Activated naive CD4-positive, alpha-beta T cell treated with anti-CD3 and anti-CD28 coated beads, Interleukin-2, amount 10 ng/mL, durations not matched to agents 7 days and 5 days (primary cell): ENCODE measurements around the gene OTOF.
"Not testable (repeated sequence)": the region's sequence is repeated elsewhere in the genome, so short reads cannot be mapped to it uniquely, and the experiment has no call there.

Experiments
- CTCF ChIA-PET: fragments of 350-600 bp; sonication (Branson Sonifier 250); formaldehyde crosslinking; loops from one replicate; lab custom pipeline; 2021; ENCODE audit warnings: antibody characterized with exemption; lab: Charles Lee
- DNase-seq: peaks from one replicate; pipeline ENCODE4 v3.0.0-alpha.2; 2020
- H3K27ac Mint-ChIP-seq: one replicate; pipeline ENCODE4 v1.8.0; 2021; ENCODE audit warnings: mild to moderate bottlenecking, moderate library complexity, mixed read lengths
- H3K27me3 Mint-ChIP-seq: one replicate; pipeline ENCODE4 v1.8.0; 2021; ENCODE audit warnings: mild to moderate bottlenecking, mixed read lengths
- H3K36me3 Mint-ChIP-seq: one replicate; pipeline ENCODE4 v1.8.0; 2021; ENCODE audit warnings: mixed read lengths
- H3K4me1 Mint-ChIP-seq: one replicate; pipeline ENCODE4 v1.8.0; 2021; ENCODE audit warnings: mixed read lengths
- H3K4me3 Mint-ChIP-seq: one replicate; pipeline ENCODE4 v1.8.0; 2021; ENCODE audit warnings: mild to moderate bottlenecking, moderate library complexity, mixed read lengths
- H3K9me3 Mint-ChIP-seq: one replicate; pipeline ENCODE4 v1.8.0; 2021; ENCODE audit warnings: mixed read lengths

Gene OTOF

DNA sequence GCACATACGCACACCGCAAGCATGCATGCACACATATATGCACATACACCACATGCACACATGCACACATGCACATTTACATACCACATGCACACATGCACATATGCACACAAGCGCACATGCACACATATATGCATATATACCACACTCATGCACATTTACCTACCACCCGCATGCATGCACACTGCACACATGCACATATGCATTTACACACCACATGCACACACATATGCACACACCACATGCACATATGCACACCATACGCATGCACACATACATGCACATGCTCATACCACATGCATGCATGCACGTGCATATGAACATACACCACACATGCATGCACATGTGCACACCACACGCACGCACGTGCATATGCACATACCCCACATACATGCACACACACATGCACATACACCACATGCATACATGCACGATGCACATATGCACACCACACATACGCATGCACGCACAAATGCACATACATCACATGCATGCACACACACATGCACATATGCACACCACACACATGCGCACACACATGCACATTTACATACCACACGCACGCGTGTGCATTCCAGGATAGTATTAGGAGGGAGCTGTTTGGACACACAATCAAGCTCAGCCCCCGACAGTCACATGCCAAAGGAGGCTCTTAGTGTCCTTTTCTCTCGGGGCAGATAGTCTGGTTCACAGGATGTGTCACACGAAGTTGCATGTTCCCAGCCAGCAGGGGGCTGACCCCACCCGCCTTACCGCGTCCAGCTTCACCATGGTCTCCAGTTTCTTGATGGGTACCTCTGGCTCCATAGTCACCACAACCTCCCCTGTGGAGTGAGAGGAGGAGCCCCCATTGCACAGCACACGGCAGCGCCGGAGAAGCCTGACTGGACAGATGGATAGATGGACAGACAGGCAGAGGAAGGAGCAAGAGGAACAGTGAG, 5.9 kb downstream of the OTOF start:
- Mint-ChIP-seq H3K4me1 (no peaks in the 10 kb centered on the region), H3K4me3 (no peak overlapping the region), H3K27me3 (no peaks in the 10 kb centered on the region), H3K27ac (no peak overlapping the region), H3K9me3 (peaks cover 11% of the 10 kb centered on the region), H3K36me3 (no peaks in the 10 kb centered on the region)
- DNase-seq: no peak
- CTCF ChIA-PET: interaction anchor here (0.5 to 1.4 kb wide), 2 partner anchors 106 to 484 kb away, joined by 3 to 5 read pairs; no protein-coding TSS in a partner anchor

DNA sequence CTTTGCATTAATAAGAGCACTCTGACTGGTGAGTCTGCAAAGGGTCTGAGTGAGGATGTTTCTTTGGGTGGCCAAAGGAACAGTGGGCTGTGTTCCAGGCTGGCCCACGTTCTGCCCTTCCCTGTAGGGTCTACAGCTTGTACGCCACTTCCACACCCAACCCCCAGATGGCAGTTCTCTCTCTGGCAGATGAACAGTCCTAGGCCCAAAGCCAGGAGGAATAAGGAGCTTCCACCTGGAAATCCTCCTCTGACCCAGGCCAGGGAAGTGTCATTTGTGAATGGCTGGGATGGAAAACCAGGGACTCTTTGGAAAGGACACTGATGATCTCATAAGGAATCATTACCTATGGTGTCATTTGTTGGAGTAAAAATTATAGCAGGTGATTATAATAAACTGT, 6.6 kb downstream of the OTOF start:
- Mint-ChIP-seq H3K36me3 (no peaks in the 10 kb centered on the region), H3K9me3 (peaks cover 11% of the 10 kb centered on the region), H3K4me1 (no peaks in the 10 kb centered on the region), H3K27ac (no peak overlapping the region), H3K4me3 (no peak overlapping the region), H3K27me3 (no peaks in the 10 kb centered on the region)
- DNase-seq: no peak
- CTCF ChIA-PET: interaction anchor here (1.8 kb wide), 1 partner anchor 155 kb away, joined by 4 read pairs; no protein-coding TSS in a partner anchor

DNA sequence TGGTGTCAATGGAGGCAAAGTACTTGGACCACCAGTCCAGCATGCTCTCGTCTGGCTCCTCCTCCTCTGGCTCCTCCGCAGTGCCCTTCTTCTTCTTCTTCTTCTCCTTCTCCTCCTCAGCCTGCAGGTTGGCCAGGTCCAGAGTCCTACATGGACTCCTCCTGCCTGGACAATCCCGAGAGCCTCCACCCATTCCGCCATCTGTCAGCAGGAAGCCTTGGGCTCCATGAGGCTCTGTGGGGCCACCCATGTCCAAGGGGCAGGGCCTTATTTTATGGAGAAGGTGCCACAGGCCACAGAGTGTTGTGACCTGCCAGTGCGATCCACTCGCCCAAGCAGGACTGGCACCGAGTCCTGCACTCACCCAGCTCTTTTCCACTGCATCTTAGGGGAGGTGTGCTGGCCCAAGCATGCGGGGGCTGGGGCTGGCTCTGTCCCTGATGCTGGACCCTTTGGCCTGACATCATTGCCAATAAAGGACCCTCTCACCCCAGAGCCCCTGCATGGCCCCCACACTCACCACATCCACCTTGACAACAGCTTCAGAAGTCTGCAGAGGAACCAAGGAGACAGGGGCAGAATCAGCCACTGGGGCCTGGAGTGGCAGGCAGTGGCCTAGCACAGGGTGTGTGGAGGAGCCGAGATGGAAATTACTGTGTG, 7.2 kb downstream of the OTOF start:
- H3K4me1 Mint-ChIP-seq: no peaks in the 10 kb centered on the region
- H3K36me3 Mint-ChIP-seq: no peaks in the 10 kb centered on the region
- no peak overlapping the region for H3K4me3 Mint-ChIP-seq
- CTCF ChIA-PET: interaction anchor here (0.8 to 1.8 kb wide), 2 partner anchors 32 to 154 kb away, joined by 3 to 4 read pairs; no protein-coding TSS in a partner anchor
- H3K27ac Mint-ChIP-seq: no peak overlapping the region
- DNase-seq: no peak
- no peaks in the 10 kb centered on the region for H3K27me3 Mint-ChIP-seq
- H3K9me3 Mint-ChIP-seq: peaks cover 11% of the 10 kb centered on the region

DNA sequence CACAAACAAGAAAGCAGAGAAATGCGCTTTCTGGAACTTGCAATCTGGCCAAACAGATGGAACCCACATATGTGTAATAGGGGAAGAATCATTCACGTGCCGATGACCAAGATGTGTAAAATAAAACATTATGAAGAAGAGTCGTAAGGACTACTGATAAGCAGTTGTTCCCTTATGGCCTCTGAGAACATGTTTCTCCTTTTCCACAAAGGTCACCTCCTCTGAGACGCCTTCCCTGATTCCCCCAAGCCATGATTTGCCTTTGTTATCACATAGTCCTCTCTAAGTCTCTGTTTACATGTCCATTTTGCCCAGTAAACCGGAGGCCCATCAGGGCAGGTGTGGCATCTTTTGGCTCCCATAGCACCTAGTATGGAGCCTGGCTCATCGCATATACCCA, 8.0 kb downstream of the OTOF start:
- H3K9me3 Mint-ChIP-seq: peaks cover 11% of the 10 kb centered on the region
- DNase-seq: no peak
- no peaks in the 10 kb centered on the region for H3K4me1 Mint-ChIP-seq
- no peak overlapping the region for H3K27ac Mint-ChIP-seq
- CTCF ChIA-PET: interaction anchor here (0.8 to 1.8 kb wide), 4 partner anchors 19 to 153 kb away, joined by 3 to 4 read pairs (median 3); no protein-coding TSS in a partner anchor
- no peaks in the 10 kb centered on the region for H3K36me3 Mint-ChIP-seq
- no peak overlapping the region for H3K4me3 Mint-ChIP-seq
- no peaks in the 10 kb centered on the region for H3K27me3 Mint-ChIP-seq

DNA sequence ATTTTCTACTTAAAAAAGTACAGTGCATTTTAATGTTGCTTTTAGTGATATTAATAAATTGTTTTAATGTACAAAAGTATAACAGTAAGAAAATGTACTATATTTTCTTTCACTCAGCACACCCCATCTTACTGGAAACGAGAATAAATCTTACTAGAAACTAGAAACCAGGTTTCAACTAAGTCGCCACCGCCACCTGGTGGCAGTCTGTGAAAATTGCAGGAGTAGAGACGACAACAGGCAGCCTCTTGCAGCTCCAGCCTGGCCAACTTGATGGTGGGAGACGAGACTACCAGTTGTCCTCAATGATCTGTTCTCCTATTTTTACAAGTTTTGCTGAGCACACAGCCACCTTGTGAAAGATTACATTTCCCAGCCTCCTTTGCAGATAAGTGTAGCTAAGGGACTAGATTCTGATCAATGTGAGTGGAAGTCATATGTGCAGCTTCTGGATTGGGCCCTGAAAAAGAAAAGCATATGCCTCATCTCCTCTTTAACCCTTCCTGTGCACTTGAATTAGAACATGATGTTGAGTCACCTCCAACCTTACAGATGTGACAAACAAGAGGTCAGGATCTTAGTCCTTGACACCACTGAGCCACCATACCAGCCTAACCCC, 8.7 kb downstream of the OTOF start:
- CTCF ChIA-PET: interaction anchor here (0.6 to 1.8 kb wide), 10 partner anchors 8 to 872 kb away, joined by 3 to 6 read pairs (median 3); partner anchors contain the start of gene OTOF
- no peak overlapping the region for H3K27ac Mint-ChIP-seq
- H3K27me3 Mint-ChIP-seq: no peaks in the 10 kb centered on the region
- H3K4me1 Mint-ChIP-seq: no peaks in the 10 kb centered on the region
- no peaks in the 10 kb centered on the region for H3K36me3 Mint-ChIP-seq
- peak; percentile 81 for DNase-seq
- H3K4me3 Mint-ChIP-seq: no peak overlapping the region
- H3K9me3 Mint-ChIP-seq: peaks cover 11% of the 10 kb centered on the region

DNA sequence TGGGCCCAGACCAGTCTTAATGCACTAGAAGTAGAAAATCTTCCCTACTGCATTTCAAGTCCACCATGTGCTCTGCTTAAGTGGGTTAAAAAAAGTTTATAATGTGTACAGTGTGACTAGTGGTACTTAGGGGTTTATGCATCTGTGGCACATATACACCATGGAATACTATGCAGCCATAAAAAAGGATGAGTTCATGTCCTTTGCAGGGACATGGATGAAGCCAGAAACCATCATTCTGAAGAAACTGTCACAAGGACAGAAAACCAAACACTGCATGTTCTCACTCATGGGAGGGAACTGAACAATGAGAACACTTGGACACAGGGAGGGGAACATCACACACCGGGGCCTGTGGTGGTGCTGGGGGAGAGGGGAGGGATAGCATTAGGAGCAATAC, 9.4 kb downstream of the OTOF start:
- not testable (repeated sequence) for H3K36me3 Mint-ChIP-seq, DNase-seq, H3K27ac Mint-ChIP-seq, H3K27me3 Mint-ChIP-seq, H3K4me1 Mint-ChIP-seq, H3K4me3 Mint-ChIP-seq
- H3K9me3 Mint-ChIP-seq: peaks cover 11% of the 10 kb centered on the region
- CTCF ChIA-PET: interaction anchor here (0.8 to 1.0 kb wide), 3 partner anchors 9 to 240 kb away, joined by 3 to 6 read pairs (median 5); partner anchors contain the start of gene OTOF

DNA sequence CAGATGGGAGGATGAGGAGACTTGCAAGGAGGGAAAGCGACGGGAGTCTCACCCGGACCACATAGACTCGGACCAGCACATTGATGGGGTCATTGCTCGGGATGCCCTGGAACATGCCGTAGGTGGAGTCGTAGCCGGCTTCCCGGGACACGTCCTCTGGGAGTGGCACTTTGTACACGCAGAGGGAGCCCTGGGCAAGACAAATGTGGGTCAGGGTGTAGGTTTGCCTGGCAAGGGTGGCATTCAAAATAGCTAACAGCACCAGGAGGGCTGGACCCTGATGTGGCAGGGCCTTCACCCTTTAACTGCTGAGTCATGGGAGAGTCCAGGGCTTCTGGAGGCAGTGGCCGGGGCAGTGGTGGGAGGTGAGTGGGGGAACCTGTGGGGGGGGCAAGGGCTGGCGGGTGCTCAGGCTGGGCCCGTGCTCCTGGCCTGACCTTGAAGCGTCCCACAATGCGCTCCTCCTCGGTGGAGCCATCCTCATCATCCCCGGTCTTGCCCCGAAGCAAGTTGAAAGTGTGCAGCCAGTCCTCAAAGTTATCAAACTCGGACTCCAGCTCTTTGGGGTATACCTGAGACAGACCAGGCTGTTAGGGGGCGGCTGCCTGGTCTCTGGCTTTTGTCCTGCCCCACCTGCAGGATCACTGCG, 11.1 kb downstream of the OTOF start:
- Mint-ChIP-seq H3K27me3 (no peaks in the 10 kb centered on the region), H3K27ac (no peak overlapping the region), H3K9me3 (peaks cover 7% of the 10 kb centered on the region), H3K4me1 (no peaks in the 10 kb centered on the region), H3K36me3 (no peaks in the 10 kb centered on the region), H3K4me3 (no peak overlapping the region)
- CTCF ChIA-PET: interaction anchor here (0.9 kb wide), 1 partner anchor 11 kb away, joined by 3 read pairs; the partner anchor contains the start of gene OTOF
- no peak for DNase-seq

DNA sequence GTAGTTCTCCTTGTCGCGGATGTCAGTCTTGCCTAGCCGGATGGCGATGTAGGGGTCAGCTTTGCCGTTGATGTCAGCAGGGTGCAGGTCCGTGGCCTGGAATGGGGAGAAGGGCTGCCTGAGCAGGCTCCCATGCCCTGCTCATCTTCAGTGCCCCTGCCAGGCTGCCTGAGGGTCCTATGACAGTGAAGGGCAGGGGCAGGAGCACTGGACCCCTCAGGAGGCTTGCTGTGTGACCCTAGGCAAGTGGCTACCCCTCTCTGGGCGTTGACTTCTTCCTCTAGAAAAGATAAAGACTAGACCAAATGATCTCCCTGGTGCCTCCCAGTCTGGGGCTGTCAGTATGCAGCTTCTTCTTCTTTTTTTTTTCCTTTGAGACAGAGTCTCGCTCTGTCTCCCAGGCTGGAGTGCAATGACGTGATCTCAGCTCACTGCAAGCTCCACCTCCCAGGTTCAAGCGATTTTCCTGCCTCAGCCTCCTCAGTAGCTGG, 11.9 kb downstream of the OTOF start:
- Mint-ChIP-seq H3K4me1 (no peaks in the 10 kb centered on the region), H3K9me3 (peaks cover 5% of the 10 kb centered on the region), H3K27me3 (no peaks in the 10 kb centered on the region), H3K27ac (no peak overlapping the region), H3K4me3 (no peak overlapping the region), H3K36me3 (no peaks in the 10 kb centered on the region)
- CTCF ChIA-PET: no interaction called here
- DNase-seq: no peak

DNA sequence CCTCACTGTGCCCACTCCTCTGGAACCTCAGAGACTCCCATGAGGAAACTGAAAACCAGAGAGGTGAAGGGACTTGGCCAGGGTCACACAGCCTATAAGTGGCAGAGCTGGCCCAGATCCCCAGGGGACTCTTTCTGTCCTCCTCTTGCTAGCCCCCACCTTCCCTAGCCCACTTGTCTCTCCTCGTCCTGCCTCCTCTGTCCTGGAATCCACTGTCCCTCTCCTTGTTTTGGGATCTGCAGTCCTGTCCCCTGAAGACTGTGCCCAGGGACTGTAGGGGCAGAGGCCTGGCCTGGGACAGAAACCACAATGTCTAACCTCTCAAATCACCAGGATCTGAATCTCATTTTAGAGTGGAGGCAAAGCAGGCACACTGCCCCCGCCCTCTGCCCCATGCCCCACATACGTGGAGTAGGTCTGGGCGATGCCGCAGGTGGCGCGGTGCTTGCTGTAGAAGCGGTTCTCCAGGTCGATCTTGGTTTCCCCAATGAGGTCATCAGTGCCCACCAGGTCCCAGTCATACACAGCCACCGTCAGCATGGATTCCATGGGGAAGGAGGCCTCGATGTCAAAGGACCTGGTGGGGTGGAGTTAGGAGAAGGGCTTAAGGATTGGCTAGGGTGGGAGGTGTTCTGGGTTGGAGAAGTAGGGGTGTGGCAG, 12.5 kb downstream of the OTOF start:
- Mint-ChIP-seq H3K36me3 (no peaks in the 10 kb centered on the region), H3K4me3 (no peak overlapping the region), H3K27me3 (no peaks in the 10 kb centered on the region), H3K9me3 (peaks cover 5% of the 10 kb centered on the region), H3K27ac (no peak overlapping the region), H3K4me1 (no peaks in the 10 kb centered on the region)
- CTCF ChIA-PET: no interaction called here
- DNase-seq: no peak

DNA sequence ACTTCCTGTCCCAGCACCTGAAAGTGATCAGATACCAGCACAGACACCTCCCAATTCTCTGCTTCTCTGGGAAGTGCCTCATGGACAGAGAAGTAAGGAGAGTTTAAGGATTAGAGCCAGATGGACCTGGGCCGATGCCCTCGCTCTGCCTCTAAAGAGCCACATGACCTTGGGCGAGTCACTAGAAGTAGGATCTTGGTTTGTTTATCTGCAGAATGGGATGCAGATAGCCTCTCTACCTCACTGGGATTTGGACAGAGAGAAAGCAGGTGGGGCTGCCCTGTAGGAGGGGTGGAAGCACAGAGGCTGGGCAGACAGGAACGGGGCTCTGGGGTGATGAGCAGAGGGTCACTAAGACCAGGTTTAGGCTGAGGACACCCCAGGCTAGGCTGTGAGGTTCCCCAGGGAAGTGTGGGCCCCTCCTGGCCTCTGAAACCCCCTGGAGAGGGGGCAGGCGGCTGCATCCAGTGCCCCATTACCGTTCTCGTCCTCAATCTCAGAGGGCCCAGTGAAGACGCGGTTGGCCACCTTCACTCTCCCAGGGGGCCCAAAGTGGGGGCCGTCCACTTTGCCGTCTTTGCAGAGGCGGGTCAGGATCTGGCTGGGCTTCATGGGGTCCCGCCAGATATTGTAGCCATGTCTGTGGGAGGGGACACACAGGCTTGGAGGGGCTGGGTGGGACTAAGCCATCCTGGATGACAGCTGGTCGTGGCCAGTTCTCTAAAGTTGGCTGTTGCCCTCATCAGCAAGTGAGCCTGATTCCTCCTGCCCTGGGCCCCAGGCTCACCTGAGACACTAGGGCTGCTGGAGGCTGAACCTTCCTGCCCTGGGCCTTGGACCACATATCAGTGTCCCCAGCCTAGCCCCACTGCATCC, 13.3 kb downstream of the OTOF start:
- CTCF ChIA-PET: no interaction called here
- H3K4me1 Mint-ChIP-seq: no peaks in the 10 kb centered on the region
- peaks cover 4% of the 10 kb centered on the region for H3K27me3 Mint-ChIP-seq
- no peak overlapping the region for H3K4me3 Mint-ChIP-seq
- no peaks in the 10 kb centered on the region for H3K36me3 Mint-ChIP-seq
- DNase-seq: no peak
- no peak overlapping the region for H3K27ac Mint-ChIP-seq
- peaks cover 5% of the 10 kb centered on the region for H3K9me3 Mint-ChIP-seq

DNA sequence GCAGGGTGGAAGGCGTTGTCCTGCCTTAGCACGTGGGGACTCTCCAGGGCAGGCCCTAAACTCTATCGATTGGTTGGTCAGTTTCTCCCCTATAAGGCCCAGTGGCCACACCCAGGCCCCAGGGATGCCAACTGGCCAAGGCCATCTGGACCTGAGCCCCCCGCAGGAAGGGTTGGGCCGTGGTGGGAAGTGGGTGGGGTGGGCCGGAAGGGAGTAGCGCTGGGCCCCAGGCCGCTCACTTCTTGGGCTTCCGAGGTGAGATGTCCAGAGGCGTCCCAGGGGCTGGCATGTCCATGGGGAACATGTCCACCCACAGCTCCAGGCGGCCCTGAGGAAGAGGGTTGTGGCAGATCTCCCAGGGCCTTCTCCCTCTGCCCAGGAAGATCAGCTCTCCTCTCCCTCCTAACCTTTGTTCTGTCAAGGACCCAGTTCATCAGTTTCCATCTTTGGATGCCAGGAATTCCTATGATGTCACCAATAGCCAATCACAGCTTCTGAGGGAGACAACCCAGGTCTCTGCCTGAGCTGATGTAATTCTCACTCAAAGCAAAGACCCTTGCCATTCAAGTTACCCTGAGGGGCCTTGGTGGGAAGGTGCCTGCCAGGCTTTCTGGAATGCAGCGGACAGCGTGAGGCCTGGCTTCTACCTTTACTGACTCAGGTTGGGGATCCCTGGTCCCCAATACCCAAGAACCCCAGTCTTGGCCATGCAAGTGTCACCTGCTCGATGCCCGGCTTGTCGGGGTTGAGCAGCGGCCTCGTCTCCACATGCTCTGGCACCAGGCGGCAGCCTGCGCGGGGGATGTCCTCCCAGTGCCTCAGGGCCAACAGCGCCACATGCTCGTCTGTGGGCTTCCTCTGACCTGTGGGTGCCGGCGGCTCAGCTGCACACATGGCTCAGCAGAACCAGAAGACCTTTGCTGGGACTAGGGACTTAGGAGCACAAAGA, 14.4 kb downstream of the OTOF start:
- H3K9me3 Mint-ChIP-seq: no peaks in the 10 kb centered on the region
- H3K4me1 Mint-ChIP-seq: no peaks in the 10 kb centered on the region
- no peaks in the 10 kb centered on the region for H3K36me3 Mint-ChIP-seq
- CTCF ChIA-PET: interaction anchor here (1.2 kb wide), 1 partner anchor 39 kb away, joined by 4 read pairs; no protein-coding TSS in a partner anchor
- H3K4me3 Mint-ChIP-seq: no peak overlapping the region
- no peak for DNase-seq
- no peak overlapping the region for H3K27ac Mint-ChIP-seq
- peaks cover 4% of the 10 kb centered on the region for H3K27me3 Mint-ChIP-seq
